Cardiac septum (tissue), 1 donor: ENCODE results near the gene WHAMM. TPM values are rescaled to one million over a fixed set of nuclear protein-coding genes. Genes with fewer than 3 reads are reported as not detected.
"Not testable (repeated sequence)": the region's sequence is repeated elsewhere in the genome, so short reads cannot be mapped to it uniquely, and the experiment has no call there.

Source experiments
- DNase-seq: peaks from one replicate; pipeline ENCODE4 v3.0.0-alpha.2; 2020; ENCODE audit warnings: low spot score
- intact Hi-C: fragments of 100-400 bp; cut with DNase I; formaldehyde crosslinking; loops from one replicate; pipeline ENCODE4 v1.14.0; 2022
- total RNA-seq: library from RNA; stranded (reverse); fragmentation: NEBNext Ultra II Directional; extraction: Animal tissue kit (Norgen Biotek cat#: 25700); gene quantifications from one replicate; pipeline ENCODE4 v1.2.1, GENCODE V29; 2021
- donor health status: DM: no; HTN: no; CAD: no.

Gene WHAMM
- total RNA-seq, 1 donor from 2014 or later, result 7.2 TPM

DNA sequence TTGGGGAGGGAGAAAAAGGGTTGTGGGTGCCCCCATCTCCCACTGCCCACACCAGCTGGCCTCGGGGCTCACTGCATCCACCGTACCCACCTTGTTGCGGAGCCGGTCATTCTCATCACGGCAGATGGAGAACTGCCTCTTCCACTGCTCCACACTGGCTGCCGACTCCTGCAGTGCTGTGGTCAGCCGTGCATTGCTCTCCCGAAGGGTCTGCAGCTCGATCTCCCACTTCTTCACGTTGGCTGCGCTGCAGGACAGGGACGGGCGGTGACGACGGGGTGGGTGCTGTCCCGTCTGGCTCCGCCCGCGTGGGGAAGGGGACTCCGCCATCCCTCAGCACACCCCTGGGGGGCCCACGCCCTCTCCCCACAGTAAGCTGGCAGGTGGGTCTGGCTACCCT lies 45.1 kb downstream of the WHAMM start:
- no peak for DNase-seq
- intact Hi-C loops, result no loop called here

DNA sequence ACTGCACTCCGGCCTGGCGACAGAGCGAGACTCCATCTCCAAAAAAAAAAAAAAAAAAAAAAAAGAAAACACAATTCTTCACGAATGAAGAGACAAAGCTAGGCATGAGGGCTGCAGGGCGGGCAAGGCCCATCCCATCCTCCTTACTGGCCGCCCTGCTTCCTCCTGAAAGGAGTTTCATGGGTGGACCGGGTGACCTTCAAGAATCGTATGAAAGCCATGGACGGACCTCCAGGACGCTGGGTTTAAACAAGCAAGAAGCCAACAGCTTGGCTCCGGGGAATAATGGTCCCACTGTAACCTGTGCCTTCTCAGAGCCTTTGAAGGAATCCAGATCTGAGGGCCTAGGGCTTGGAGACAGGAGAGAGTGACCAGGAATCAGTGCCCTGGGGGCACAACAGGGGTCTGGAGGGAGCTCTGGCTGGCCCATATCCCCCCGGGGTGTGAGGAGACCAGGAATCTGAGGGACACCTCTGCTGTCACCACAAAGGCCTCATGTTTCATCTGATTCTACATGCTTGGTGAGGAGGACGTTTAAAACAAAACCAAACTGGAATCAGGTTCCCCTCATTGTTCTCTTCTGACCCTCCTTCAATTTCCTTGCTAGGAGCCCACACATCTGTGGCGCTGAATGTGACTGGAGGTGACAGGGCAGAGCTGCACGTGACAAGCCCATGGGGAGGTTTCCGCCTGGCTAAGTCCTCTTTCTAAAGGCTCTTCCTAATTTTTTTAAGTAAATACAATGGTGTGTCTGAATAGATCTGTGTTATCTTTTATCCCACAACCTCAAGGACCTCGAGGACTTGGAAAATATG lies 46.1 kb downstream of the WHAMM start:
- intact Hi-C loops, result no loop called here
- DNase-seq, result no peak

- DNase-seq, result no peak
- intact Hi-C loops, result no loop called here
These were observed 47.2 kb downstream of the WHAMM start for GRCh38 chr15:82856397-82857170.

- intact Hi-C loops, result no loop called here
- no peak for DNase-seq
These were observed 49.5 kb downstream of the WHAMM start for GRCh38 chr15:82858932-82859331.

- intact Hi-C loops, result no loop called here
- no peak for DNase-seq
These were observed 53.5 kb downstream of the WHAMM start for GRCh38 chr15:82862886-82863285.

GRCh38 chr15:82864967-82865366 lies 55.5 kb downstream of the WHAMM start:
- no peak for DNase-seq
- intact Hi-C loops, result no loop called here

DNA sequence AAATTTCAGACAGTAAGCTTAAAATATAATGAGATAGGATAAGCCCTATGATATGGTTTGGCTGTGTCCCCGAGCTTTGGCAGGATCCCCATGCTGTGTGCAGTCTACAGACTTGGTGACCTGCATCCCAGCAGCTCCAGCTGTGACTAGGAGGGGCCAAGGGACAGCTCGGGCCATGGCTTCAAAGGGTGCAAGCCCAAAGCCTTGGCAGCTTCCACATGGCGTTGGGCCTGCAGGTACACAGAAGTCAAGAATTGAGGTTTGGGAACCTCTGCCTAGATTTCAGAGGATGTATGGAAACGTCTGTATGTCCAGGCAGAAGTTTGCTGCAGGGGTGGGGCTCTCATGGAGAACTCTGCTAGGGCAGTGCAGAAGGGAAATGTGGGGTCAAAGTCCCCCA lies 56.2 kb downstream of the WHAMM start:
- intact Hi-C loops, DNase-seq: not testable (repeated sequence)

GRCh38 chr15:82865981-82866380 lies 56.6 kb downstream of the WHAMM start:
- DNase-seq, intact Hi-C loops: not testable (repeated sequence)

- no peak for DNase-seq
- intact Hi-C loops, result no loop called here
These were observed 61.4 kb downstream of the WHAMM start for GRCh38 chr15:82870727-82871320.

DNA sequence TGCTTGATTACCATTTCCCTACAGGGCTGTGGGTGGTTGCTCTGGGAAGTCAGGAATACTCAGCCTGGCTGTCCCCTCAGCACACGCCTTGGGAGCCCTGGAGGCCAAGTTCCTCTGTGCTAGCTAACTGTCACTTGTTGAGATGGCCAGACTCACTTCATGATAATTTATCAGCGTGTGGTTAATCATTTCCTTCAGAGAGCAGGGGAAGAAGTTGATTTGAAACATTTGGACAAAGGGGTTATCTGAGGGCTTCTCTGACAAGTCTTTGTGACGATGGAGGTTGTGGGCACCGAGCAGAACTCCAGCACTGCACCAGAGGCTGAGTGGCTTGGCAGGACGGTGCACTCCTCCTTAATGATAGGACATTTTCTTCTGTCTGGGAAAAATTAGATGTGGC lies 61.9 kb downstream of the WHAMM start:
- no peak for DNase-seq
- intact Hi-C loops, result no loop called here

DNA sequence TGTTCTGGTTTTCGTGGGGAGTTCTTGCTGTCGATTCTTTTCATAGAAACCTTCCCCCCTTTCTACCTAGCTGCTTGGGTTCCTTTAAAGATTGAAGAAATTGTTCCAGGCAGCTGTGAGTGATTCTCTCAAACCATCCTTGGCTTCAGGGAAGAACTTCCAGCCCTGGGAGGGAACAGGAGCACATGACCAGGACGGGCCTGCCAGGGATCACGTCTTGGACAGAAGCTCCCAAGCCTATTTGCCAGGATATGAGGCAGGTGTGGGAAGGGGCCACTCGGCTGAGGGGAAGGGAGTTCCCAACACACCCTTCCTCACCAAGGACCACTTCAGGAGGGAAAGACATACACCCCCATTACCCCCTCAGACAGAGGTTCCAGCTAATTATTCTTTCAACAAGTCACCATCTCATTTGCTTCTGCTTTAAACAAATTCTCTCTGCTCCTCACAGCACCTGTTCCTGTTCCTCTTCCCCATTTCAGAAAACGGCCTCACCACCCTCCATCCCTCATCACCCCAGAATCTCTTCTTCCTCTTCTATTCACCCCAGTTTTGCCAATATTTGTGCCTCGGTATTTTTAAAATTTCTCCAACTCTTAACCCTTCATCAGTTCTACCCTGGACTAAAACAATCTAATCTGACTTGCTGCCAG lies 62.5 kb downstream of the WHAMM start:
- no peak for DNase-seq
- intact Hi-C loops, result no loop called here

DNA sequence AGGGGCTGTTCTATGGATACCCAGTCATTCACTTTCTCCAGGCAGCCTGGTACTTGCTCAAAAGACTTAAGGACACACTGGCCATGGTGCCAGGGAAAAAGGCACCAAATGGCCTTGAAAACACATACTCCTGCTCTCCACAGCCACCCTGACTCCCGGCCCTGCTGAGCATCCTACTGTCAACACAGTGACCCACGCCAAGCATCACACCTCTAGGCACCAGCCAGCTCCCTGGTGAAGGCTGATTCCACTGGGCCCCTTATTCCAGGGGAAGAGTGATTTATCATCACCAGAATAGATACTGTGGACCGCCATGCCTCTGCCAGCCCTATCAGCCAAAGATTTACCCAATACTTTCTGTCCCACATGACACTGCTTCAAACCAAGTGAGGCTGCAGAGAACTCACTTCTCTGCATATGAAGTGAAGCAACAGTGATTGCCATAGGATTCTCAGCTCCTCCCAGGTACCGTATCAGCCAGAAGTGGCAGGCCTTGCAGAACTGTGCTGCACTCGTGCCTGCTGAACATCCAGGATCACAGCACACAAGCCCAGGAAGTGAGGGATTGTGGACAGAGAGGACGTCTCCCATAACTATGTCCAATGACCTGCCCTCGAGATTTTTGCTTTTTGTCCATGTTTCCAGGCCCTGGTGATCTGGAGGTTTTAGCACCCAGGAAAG lies 63.7 kb downstream of the WHAMM start:
- intact Hi-C loops, result no loop called here
- DNase-seq, result no peak

GRCh38 chr15:82874267-82874666 lies 64.8 kb downstream of the WHAMM start:
- DNase-seq, result no peak
- intact Hi-C loops, result no loop called here

DNA sequence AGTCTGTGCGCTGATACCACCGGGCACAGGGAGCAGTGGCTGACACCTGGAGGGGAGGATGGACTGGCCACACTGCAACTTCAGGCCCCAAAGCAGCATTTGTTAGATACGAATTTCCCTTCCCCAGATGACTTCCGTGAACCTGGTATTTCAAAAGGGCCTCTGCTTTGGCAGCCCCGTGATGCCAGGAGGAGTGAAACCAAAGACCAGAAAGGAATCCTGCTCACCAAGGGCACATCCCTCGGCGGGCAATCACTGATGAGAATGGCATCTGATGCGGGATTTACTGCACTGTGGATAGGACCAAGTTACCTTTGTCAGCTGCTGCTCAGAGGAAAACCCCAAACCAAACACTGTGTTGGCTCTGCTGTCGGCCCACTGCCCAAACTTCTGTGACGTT lies 65.5 kb downstream of the WHAMM start:
- intact Hi-C loops, result no loop called here

GRCh38 chr15:82875411-82876003 lies 66.1 kb downstream of the WHAMM start:
- DNase-seq, result no peak
- intact Hi-C loops, result no loop called here

More for the DNA sequence above, 65.5 kb downstream of the WHAMM start:
- no peak for DNase-seq

DNA sequence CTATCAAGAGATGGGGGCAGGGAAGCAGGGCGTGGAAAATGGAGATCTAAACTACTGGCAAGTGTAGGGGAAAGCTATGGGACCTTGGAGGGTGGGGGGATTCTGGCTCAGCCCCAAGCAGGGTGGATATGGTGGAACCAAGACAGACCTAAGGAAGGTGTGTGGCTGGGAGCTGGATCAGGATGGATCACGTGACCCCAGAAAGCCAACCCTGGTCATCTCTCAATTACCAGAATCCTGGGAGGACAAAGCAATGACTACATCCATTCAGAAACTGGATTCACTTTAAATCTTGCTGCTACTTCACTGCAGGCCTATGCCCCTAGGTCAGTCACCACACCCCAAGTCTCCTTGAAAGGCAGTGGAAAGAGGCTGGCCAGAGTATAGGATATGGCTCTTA lies 68.4 kb downstream of the WHAMM start:
- no peak for DNase-seq
- intact Hi-C loops, result no loop called here

GRCh38 chr15:82878325-82878724 lies 68.9 kb downstream of the WHAMM start:
- no peak for DNase-seq
- intact Hi-C loops, result no loop called here

DNA sequence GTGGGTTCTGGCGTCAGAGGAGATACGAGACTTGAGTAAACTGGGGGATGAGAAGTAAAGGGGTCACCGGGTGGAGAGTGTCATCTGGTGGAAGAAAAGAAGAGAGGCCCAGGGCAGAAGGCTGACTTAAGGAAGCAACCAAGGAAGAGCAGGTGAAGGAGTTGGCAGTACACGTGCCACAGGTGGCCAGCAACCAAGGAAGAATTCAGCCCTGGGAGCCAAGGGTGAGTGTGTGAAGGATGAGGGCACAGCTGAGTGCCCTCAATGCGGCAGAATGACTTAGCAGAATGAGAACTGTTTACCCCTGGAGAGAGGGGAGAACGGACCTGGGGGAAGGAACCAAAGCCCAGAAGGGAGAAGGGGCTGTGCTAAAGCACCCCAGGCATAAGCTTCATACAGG lies 71.3 kb downstream of the WHAMM start:
- intact Hi-C loops, result no loop called here
- DNase-seq, result no peak

- DNase-seq, result no peak
- intact Hi-C loops, result no loop called here
These were observed 72.3 kb downstream of the WHAMM start for GRCh38 chr15:82881747-82882146.
